CD4-positive, alpha-beta T cell treated with Interleukin-4 for 1 hour (primary cell): Measurements from ENCODE around the gene SCN8A.

Experiments used
- DNase-seq, 2 donors: peaks; one replicate each; pipeline ENCODE4 v3.0.0-alpha.2; 2020 to 2022

SCN8A gene

DNA sequence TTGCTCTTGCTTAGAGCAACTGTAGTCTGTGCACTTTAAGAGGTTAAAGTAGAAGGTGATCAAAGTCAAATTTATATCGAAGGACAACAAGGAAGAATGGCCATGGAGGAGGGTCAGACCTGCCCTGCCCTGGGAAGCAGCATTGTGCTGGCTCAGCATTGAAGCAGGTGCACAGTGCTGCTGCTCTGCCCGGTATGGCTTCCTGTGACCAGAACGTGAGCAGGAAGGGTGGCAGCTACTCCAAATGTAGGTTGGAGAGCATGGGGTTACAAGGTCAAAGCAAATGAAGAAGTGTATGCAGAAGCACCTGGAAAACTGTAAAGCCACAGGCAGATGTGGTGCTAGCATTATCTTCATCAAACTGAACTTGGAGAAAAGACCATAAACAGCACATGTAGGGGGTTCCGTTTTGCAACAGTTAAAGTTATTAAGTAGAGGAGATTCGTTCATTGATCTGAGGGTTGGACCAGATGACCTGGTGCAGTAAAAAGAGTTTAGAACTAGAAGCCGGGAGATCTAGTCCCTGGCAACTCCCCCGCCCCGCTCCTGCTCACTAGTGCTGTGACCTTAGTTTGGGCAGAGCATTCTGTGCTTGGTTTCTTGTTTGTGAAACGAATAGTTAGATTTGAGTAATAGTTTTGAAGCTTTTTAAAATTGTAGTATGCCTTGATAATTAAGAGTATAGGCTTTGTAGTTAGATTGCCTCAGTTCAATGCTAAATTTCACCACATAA is 84.2 kb downstream of the SCN8A start:
- no peak for DNase-seq

DNA sequence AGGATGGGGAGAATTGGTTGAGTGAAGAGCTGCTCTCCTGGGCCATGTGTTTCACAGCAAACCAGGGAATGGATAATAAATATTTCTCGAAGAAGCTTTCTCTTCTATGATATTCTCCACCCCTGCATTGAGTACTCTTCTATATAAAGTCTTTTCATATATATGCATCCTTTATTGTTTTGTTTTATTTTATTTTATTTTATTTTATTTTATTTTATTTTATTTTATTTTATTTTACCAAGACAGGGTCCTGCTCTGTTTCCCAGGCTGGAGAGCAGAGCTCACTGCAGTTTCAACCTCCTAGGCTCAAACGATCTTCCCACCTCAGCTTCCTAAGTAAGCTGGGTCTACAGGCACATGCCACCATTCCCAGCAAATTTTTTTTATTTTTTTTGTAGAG is 85.8 kb downstream of the SCN8A start:
- no peak for DNase-seq

GRCh38 chr12:51677284-51677968 is 86.4 kb downstream of the SCN8A start:
- no peak for DNase-seq

DNA sequence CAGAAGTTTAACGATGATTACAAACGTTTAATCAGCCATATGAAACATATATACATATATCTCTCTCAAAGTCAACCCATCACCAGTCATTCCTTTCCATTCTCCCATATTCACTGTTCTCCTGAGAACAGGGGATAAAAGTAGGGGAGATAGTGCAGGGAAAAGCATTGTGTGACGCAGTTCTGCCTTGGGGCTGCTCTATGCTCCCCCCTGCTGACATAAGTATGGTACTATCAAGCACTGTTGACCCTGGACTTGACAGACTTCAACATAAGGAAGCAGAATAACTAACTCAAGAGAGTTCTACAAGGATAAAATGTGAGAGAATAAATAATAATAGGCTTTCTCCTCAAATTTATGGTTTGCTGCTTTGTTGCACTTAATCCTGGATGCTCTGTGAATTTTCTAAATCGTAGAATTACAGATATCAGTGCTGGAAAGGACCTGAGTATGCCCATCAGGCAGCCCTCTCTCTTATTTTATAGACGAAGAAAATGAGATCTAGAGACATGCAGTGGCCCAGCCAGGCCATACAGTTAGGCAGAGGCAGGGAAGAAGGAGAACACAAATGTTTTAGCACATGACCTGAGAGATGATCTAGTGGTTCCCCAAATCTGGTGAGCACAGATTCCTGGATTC is 87.2 kb downstream of the SCN8A start:
- peak in 1 of 2 donors; percentile 25 for DNase-seq

- no peak for DNase-seq
These were observed 91.9 kb downstream of the SCN8A start for GRCh38 chr12:51682981-51683380.

DNA sequence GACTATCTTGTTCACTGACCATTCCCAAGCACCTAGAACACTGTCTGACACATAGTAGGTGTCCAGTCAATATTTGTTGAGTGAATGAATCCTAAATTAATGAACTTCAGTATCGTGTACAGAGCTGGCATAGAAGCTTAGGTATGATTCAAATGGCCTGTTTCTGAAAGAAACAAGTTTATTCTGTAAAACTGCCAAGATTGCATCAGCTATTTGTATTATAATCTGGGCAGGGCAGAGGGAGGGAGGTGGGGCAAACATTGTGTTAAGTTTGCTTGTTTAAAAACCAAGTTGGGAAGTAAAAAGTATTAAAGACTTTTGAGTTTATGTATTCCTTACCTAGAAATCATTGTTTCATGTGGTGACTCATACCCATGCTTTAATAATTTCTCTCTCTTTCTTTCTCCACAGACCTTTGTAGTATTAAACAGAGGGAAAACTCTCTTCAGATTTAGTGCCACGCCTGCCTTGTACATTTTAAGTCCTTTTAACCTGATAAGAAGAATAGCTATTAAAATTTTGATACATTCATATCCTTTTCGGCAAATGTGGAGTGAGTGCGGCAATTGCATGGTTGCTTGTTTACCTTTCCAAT is 92.8 kb downstream of the SCN8A start:
- DNase-seq: no peak

DNA sequence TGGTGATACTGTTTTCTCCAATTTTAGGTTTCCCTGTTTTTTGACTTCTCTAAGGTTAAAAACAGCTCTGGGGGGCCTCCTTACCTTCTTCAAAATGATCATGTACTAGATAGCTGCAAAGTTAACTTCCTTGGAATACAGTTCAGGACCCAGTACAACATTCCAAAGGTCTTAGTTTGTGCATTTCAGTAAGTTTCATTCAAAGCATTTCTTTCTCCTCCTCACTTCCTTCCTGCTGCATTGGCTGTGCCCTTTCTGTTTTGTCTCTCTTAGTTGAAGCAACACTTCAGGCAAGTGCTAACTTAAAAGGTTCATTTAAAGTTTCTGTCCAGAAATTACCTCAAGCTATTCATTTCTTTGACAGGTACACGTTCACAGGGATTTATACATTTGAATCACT is 95.7 kb downstream of the SCN8A start:
- no peak for DNase-seq

- no peak for DNase-seq
These were observed 96.1 kb downstream of the SCN8A start for GRCh38 chr12:51687177-51687576.

- DNase-seq: no peak
These were observed 96.6 kb downstream of the SCN8A start for GRCh38 chr12:51687614-51688013.

- DNase-seq: no peak
These were observed 99.0 kb downstream of the SCN8A start for GRCh38 chr12:51689983-51690382.

DNA sequence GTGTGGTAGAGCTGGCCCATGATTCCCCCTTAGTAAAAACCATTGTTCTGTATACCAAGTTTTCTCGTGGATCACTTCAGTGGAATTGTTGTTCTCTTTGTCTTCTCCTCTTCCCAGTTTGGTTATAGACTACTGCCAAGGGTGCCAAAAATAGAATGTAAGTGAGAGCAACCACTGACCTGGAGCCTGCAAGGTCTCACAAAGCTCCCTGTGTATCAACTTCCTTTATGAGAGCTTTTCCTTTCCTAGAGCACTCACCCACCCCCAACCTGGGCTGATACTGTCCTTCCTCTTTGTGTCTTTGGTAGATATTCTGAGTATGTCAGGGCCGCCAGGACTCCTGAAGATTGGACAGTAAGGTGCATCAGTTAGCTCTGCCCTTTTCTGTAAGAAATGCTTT is 101.0 kb downstream of the SCN8A start:
- DNase-seq: no peak

DNA sequence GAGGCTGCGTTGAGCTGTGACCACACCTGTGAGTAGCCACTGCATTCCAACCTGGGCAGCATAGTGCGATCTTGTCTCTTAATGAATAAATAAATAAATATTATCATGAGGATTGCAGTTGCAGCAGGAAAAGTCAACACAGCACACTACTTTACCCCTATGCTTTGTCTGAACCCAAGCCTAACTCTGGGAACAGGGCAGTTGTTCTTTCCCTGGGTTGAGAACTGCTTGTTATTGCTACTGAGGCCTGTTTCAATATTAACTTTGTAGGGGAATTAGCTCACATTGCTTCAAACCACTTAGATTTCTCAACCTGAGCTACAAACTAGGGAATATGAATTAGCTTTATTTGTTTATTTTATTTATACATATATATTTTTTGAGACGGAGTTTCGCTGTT is 102.5 kb downstream of the SCN8A start:
- DNase-seq: no peak

- no peak for DNase-seq
These were observed 103.1 kb downstream of the SCN8A start for GRCh38 chr12:51694146-51694545.

DNA sequence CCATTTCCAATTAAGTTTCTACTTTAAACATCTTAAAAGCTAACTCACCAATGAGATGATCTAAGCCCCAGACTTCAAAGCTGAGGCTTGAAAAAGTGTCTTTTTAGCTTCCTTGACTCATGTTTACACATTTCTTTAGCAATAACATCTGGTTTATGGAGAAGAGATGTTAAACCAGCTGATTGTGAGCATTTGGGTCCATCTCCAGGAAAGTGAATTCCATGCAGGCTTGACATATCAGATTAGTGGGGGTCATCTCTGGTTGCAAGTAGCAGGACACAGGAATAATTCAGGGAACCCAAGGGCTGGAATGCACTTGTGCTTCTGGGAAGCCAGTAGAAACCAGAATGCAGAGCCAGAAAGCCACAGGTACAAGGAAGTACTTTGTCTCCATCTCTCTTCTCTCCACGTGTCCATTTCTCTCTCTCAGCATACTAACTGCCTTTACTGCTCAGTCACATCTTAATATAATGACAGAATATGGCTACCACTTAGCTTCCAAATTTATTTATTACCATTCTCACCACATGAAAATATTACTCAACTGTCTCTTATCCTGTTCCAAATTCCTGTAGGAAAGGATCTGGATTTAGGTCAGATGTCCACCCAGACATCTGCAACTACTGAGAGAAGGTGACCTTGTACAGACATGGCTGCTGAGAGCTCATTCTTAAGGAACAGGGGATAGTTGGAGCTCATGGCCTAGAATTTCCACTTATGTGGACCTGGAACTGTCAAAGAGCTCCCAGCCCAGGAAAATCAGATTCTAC is 104.4 kb downstream of the SCN8A start:
- DNase-seq: no peak

GRCh38 chr12:51699219-51699618 is 108.2 kb downstream of the SCN8A start:
- DNase-seq: no peak

DNA sequence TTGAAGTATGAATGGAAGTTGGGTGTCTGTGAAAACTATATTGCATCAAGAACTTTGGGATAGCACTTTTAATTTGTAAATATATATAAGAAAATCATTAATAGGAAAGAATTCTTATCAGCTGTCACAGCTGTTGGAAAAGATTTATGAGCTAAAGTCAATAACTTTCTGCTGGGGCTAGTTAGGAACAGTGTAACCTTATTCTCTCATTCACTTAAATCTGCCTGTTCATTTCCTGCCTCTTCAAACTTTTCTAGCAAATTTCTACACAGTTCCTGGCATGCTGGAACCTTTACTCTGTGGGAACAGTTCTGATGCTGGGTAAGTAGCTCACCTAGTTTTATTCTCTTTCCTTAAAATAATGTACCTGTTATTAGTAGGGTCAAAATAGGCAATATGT is 109.9 kb downstream of the SCN8A start:
- DNase-seq: no peak

GRCh38 chr12:51702587-51702986 is 111.6 kb downstream of the SCN8A start:
- DNase-seq: no peak

- DNase-seq: no peak
These were observed 114.4 kb downstream of the SCN8A start for GRCh38 chr12:51705450-51705849.

DNA sequence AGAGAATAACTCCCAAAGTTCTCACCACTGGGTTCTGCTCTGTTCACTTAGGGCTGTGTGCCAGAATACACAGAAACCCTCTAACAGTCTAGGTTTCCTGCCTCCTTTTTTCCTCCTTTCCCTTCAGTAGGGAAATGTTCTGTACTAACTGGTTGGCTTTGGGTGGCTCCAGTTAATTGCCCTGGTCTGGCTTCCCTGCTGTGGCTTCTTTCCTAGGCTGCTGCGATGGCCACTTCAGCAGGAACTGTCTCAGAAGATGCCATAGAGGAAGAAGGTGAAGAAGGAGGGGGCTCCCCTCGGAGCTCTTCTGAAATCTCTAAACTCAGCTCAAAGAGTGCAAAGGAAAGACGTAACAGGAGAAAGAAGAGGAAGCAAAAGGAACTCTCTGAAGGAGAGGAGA is 115.2 kb downstream of the SCN8A start:
- DNase-seq: no peak

DNA sequence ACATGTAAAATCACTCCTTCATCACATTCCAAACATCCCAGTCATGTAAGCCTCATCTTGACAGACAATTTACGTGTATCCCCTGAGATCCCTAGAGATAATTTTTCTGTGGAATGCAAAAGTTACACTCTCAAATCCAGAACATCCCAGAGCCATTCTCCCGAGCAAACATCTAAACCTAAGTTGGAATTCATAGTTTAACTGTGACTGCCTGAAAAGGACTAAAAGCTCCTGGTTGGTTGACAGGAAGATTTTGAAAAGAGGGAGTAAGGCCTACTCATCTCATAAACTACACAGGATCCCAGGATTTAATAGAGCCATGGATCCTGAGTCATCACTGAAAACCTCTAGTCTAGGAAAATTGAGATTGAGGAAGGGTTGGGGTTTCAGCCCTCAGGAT is 123.6 kb downstream of the SCN8A start:
- no peak for DNase-seq

GRCh38 chr12:51717326-51717925 is 126.4 kb downstream of the SCN8A start:
- DNase-seq: no peak

DNA sequence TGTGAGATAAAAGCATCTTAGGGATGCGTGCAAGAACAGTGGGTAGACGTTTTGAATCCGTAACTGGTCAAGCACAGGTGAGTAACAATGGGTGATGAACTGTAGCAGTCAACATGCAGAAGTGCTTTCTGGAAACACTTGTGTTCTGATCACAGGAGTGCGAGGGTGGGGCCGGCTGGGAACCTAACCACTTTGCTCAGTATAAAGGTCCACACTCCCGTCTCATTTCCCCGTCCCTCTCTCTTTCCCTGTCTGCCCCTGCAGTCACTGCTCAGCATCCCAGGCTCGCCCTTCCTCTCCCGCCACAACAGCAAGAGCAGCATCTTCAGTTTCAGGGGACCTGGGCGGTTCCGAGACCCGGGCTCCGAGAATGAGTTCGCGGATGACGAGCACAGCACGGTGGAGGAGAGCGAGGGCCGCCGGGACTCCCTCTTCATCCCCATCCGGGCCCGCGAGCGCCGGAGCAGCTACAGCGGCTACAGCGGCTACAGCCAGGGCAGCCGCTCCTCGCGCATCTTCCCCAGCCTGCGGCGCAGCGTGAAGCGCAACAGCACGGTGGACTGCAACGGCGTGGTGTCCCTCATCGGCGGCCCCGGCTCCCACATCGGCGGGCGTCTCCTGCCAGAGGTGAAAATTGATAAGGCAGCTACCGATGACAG is 130.4 kb downstream of the SCN8A start:
- DNase-seq: peak in 1 of 2 donors; percentile 6
